ENCODE measurements around the gene ASPRV1. TPM values are rescaled to one million over a fixed set of nuclear protein-coding genes. Genes with fewer than 3 reads are reported as not detected.
A peak's percentile ranks its signal among the peaks of the same experiment; 100 is the strongest.

Gene ASPRV1
- polyA plus RNA-seq, 1 experiment: 0.29 TPM

DNA sequence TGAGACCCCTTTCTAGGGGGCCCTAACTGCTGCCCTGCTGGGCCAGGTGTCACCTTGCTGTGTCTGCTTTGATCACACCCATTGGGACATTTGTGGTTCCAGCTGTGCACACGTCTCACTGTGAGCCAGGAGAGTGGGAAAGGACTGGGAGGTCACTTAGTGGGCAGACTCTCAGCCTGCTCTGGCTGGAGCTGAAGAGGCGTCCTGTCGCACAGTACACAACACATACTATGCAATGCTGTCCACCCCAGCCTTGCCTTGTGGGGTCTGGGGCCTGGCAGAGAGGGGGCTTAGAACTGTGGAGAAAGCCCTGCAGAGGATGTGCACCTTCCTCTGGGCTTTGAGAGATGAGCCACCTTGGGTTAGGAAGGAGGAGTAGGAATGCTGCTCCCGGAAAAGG lies 25.3 kb upstream of the ASPRV1 start:
- CTCF ChIA-PET: no interaction called here

GRCh38 chr2:69985688-69986087 lies 24.3 kb upstream of the ASPRV1 start:
- no peak for TF ChIP-seq CTCF (IDR thresholded peaks at IDR 0.05; ENCODE audit: insufficient read depth, low read depth, low read length)
- no peaks in the 10 kb centered on the region for H3K36me3 ChIP-seq (ENCODE audit: control insufficient read depth, insufficient read depth, low read length)
- no peaks in the 10 kb centered on the region for H3K27me3 ChIP-seq (ENCODE audit: control insufficient read depth, insufficient read depth, low read length)
- POLR2A ChIA-PET: interaction anchor here (0.7 kb wide), 1 partner anchor 87 kb away, joined by 3 read pairs; no protein-coding TSS in a partner anchor
- CTCF ChIA-PET: no interaction called here
- no peak overlapping the region for H3K4me3 ChIP-seq (ENCODE audit: low read depth, low read length)
- DNase-seq (ENCODE audit: low read depth): no peak

More for the DNA sequence above, 25.3 kb upstream of the ASPRV1 start:
- POLR2A ChIA-PET: no interaction called here
- DNase-seq (ENCODE audit: low read depth): no peak
- TF ChIP-seq CTCF (IDR thresholded peaks at IDR 0.05; ENCODE audit: insufficient read depth, low read depth, low read length): no peak
- Histone ChIP-seq H3K36me3 (ENCODE audit: control insufficient read depth, insufficient read depth, low read length) (no peaks in the 10 kb centered on the region), H3K27me3 (ENCODE audit: control insufficient read depth, insufficient read depth, low read length) (no peaks in the 10 kb centered on the region), H3K4me3 (ENCODE audit: low read depth, low read length) (no peak overlapping the region)

DNA sequence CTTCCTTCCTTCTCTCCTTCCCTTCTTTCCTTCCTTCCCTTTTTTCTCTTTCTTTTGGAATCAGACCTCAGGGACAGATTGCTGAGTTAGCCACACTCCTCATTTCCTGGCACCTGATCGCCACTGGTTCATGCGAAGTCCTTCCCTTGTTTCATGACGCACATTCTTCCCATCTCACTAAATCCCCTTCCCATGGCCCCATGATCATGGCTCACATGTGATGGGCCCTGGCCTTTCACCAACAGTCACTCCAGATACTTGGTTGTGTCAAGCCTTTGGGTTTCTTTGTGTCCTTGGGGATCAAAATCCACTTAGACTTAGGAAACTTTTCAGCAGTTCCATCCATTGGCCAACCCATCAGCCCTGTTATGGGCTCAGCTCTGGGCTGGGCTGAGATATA lies 23.8 kb upstream of the ASPRV1 start:
- Histone ChIP-seq H3K4me3 (ENCODE audit: low read depth, low read length) (no peak overlapping the region), H3K27me3 (ENCODE audit: control insufficient read depth, insufficient read depth, low read length) (no peaks in the 10 kb centered on the region), H3K36me3 (ENCODE audit: control insufficient read depth, insufficient read depth, low read length) (no peaks in the 10 kb centered on the region)
- POLR2A ChIA-PET: interaction anchor here (0.7 kb wide), 1 partner anchor 86 kb away, joined by 3 read pairs; no protein-coding TSS in a partner anchor
- CTCF ChIA-PET: no interaction called here
- TF ChIP-seq CTCF (IDR thresholded peaks at IDR 0.05; ENCODE audit: insufficient read depth, low read depth, low read length): no peak
- DNase-seq (ENCODE audit: low read depth): no peak

DNA sequence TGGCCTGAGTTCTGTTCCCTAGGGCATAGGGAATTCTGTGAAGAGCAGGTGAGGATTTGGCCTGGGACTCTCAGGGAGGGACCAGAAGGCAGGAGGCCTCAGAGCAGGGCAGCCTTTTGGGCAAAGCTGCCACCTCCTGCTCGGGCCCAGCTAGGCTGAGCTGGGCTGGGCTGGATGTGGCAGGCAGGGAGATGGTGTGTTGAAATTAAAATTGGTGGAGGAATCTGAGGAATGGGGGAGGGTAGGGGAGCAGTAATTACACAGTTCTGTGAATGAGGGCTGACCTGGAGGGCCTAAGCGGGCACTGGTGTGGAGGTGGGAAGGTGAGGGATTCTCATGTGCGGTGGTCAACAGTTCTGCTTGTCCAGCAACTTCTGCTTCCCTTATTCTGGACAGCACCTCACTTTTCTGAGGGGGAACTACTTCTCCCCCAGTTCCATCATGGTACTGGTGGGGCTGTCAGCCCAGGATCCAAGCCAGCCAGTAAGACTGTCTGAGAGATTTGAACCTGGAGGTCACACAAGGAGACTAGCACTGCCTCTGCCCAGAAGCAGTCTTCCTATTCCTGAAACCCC lies 22.0 kb upstream of the ASPRV1 start:
- DNase-seq (ENCODE audit: low read depth): no peak
- CTCF ChIA-PET: no interaction called here
- TF ChIP-seq CTCF (IDR thresholded peaks at IDR 0.05; ENCODE audit: insufficient read depth, low read depth, low read length): no peak
- POLR2A ChIA-PET: no interaction called here
- no peaks in the 10 kb centered on the region for H3K27me3 ChIP-seq (ENCODE audit: control insufficient read depth, insufficient read depth, low read length)
- H3K4me3 ChIP-seq (ENCODE audit: low read depth, low read length): no peak overlapping the region
- no peaks in the 10 kb centered on the region for H3K36me3 ChIP-seq (ENCODE audit: control insufficient read depth, insufficient read depth, low read length)

- Histone ChIP-seq H3K4me3 (ENCODE audit: low read depth, low read length) (no peak overlapping the region), H3K36me3 (ENCODE audit: control insufficient read depth, insufficient read depth, low read length) (no peaks in the 10 kb centered on the region), H3K27me3 (ENCODE audit: control insufficient read depth, insufficient read depth, low read length) (no peaks in the 10 kb centered on the region)
- DNase-seq (ENCODE audit: low read depth): peak; percentile 26
- TF ChIP-seq CTCF (IDR thresholded peaks at IDR 0.05; ENCODE audit: insufficient read depth, low read depth, low read length): no peak
- ChIA-PET CTCF (no interaction called here), POLR2A (no interaction called here)
Measured at GRCh38 chr2:69979902-69980807, 18.7 kb upstream of the ASPRV1 start.

All from BJ (cell line).